KOPT-K1 (cell line): Measurements from ENCODE around the gene NUP62.

Experiments
- H3K27ac ChIP-seq: fragments of 200-600 bp; sonication (generic); 2 replicates; pipeline ENCODE4 v1.5.1; 2016; ENCODE audit warnings: antibody characterized with exemption, mild to moderate bottlenecking, low read depth, low read length; ENCODE audit not compliant: poor library complexity, severe bottlenecking
- H3K36me3 ChIP-seq: fragments of 200-600 bp; sonication (generic); 2 replicates; pipeline ENCODE4 v1.5.1; 2017; ENCODE audit warnings: antibody characterized with exemption, mild to moderate bottlenecking, low read length, moderate library complexity; ENCODE audit not compliant: insufficient read depth
- H3K9me3 ChIP-seq: fragments of 200-600 bp; sonication (generic); 2 replicates; pipeline ENCODE4 v1.5.1; 2017; ENCODE audit warnings: antibody characterized with exemption, low read length, mild to moderate bottlenecking; ENCODE audit not compliant: insufficient read depth, poor library complexity, severe bottlenecking

Gene NUP62

GRCh38 chr19:49857061-49857837 is 72.1 kb downstream of the NUP62 start:
- no peaks in the 10 kb centered on the region for H3K9me3 ChIP-seq
- H3K36me3 ChIP-seq, result peaks cover 81% of the 10 kb centered on the region
- no peak overlapping the region for H3K27ac ChIP-seq
